ENCODE measurements around the gene ATXN1.

Gene ATXN1

GRCh38 chr6:16659466-16660156, 101.6 kb downstream of the ATXN1 start:
- DNase-seq (ENCODE audit: extremely low spot score) = no peak
- POLR2A ChIA-PET = no interaction called here
- CTCF ChIA-PET = no interaction called here
- TF ChIP-seq, protein P1, sequence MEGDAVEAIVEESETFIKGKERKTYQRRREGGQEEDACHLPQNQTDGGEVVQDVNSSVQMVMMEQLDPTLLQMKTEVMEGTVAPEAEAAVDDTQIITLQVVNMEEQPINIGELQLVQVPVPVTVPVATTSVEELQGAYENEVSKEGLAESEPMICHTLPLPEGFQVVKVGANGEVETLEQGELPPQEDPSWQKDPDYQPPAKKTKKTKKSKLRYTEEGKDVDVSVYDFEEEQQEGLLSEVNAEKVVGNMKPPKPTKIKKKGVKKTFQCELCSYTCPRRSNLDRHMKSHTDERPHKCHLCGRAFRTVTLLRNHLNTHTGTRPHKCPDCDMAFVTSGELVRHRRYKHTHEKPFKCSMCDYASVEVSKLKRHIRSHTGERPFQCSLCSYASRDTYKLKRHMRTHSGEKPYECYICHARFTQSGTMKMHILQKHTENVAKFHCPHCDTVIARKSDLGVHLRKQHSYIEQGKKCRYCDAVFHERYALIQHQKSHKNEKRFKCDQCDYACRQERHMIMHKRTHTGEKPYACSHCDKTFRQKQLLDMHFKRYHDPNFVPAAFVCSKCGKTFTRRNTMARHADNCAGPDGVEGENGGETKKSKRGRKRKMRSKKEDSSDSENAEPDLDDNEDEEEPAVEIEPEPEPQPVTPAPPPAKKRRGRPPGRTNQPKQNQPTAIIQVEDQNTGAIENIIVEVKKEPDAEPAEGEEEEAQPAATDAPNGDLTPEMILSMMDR (IDR thresholded peaks at IDR 0.05; ENCODE audit: control extremely low read depth, extremely low read depth, low read depth, missing control alignments) = no peak

DNA sequence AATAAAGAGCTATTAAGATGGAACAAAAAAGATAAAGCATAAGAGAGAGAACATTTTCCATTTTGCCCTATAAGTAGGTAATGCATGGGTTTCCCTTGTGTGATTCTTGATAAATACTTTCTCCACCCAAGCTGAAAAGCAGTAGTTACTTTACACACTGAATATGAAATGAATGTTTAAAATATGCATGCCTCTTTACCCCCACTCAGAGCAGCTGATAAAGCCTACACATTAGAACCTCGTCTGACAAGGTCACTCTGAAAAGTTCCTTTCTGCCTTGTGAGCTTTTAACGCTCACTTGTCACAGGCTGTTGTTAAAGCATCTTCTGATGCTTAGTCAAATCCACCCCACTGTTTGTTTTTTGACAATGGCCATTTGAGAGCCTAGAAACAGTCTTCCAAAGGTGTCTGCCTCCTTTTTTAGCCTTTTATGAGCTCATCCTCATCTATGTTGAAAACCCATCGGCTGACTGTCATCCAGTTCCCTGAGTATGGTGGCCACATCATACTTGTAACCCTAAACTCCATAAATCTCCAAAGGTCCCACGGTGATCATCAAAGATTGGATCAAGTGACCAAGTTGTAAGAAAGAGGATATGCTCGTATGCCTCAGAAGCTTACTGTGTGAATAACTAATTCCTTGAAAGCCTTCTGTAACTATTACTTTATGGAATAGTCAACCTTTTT, 102.8 kb downstream of the ATXN1 start:
- ChIA-PET POLR2A (no interaction called here), CTCF (interaction anchor here (0.9 to 1.1 kb wide), 3 partner anchors 9 to 75 kb away, joined by 3 to 4 read pairs (median 3); no protein-coding TSS in a partner anchor)
- TF ChIP-seq, protein P1 (IDR thresholded peaks at IDR 0.05; ENCODE audit: control extremely low read depth, extremely low read depth, low read depth, missing control alignments) = no peak
- no peak for DNase-seq (ENCODE audit: extremely low spot score)

- TF ChIP-seq, protein P1 (IDR thresholded peaks at IDR 0.05; ENCODE audit: control extremely low read depth, extremely low read depth, low read depth, missing control alignments) = no peak
- ChIA-PET CTCF (interaction anchor here (0.9 to 1.0 kb wide), 2 partner anchors 9 to 75 kb away, joined by 3 to 4 read pairs; no protein-coding TSS in a partner anchor), POLR2A (no interaction called here)
- peak; percentile 41 for DNase-seq (ENCODE audit: extremely low spot score)
These were observed 103.5 kb downstream of the ATXN1 start for GRCh38 chr6:16657768-16658167.

DNA sequence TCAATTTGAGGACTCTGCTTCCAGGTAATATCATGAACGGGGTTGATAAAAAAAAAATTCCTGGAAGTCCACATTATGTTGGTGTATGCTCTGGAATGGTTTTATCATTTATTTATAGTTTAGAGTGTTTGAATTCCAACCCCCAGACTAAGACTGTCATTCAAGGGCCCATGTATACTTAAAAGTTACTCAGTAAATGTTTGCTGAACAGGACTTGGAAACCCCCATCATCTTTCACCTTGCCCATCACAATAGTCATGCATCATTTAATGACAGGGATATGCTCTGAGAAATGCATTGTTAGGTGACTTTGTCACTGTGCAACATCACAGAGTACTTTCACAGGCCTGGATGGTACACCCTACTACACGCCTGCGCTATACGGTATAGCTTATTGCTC, 104.8 kb downstream of the ATXN1 start:
- ChIA-PET CTCF (no interaction called here), POLR2A (no interaction called here)
- DNase-seq (ENCODE audit: extremely low spot score) = no peak
- TF ChIP-seq, protein P1 (IDR thresholded peaks at IDR 0.05; ENCODE audit: control extremely low read depth, extremely low read depth, low read depth, missing control alignments) = no peak

DNA sequence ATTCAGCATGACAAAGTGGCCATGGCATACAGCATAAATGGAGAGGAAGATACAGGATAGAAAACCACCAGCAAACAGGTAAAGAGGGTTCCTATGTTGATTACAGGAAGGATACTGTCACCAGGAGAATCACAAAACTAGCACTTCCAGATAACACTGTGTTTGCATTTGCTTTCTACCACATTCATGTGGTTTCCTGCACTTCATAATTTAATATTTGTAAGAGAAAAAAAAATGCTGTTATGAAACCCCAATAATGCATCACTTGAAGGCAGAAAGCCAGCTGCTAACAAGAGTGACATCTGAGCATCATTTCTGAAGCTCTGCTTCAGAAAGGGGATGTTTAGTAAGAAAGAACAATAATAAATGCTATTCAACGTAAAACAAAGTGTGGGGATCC, 106.6 kb downstream of the ATXN1 start:
- CTCF ChIA-PET = interaction anchor here (1.2 kb wide), 1 partner anchor 9 kb away, joined by 3 read pairs; no protein-coding TSS in a partner anchor
- POLR2A ChIA-PET = no interaction called here
- TF ChIP-seq, protein P1 (IDR thresholded peaks at IDR 0.05; ENCODE audit: control extremely low read depth, extremely low read depth, low read depth, missing control alignments) = no peak
- DNase-seq (ENCODE audit: extremely low spot score) = no peak

DNA sequence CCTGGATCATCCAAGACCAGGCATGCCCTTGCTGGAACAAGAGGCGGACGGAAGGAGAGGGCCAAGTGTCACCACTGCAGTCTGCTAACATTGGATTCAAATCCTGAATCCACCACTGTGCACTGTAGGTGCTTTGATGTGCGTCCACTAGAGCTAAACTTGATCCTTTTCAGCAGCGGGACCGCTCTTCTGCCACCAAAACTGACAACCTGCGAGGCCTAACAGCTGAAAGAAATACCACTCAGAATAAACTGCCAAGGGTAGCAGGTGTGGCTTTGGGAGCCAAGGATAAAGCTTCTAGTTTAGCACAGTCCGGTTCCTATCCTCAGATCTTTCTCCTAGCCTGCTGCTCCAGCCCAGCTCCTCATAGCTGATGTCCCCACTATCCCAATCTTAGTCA, 108.0 kb downstream of the ATXN1 start:
- DNase-seq (ENCODE audit: extremely low spot score) = no peak
- CTCF ChIA-PET = interaction anchor here (1.0 to 1.6 kb wide), 2 partner anchors 15 to 92 kb away, joined by 3 to 4 read pairs; no protein-coding TSS in a partner anchor
- POLR2A ChIA-PET = no interaction called here
- TF ChIP-seq, protein P1 (IDR thresholded peaks at IDR 0.05; ENCODE audit: control extremely low read depth, extremely low read depth, low read depth, missing control alignments) = no peak

Measured in GM10248 (cell line).